GM19395 (cell line): ENCODE data around the gene EFNB2.

Experiments used
- ATAC-seq: cut with Tn5 transposase; IDR thresholded peaks from one replicate; pipeline ENCODE4 v1.9.1; 2021; ENCODE audit warnings: mild to moderate bottlenecking, moderate library complexity; ENCODE audit not compliant: unreplicated experiment

The EFNB2 gene

GRCh38 chr13:106487129-106487528 is 48.3 kb downstream of the EFNB2 start:
- ATAC-seq, result no peak

- ATAC-seq, result no peak
These were observed 49.2 kb downstream of the EFNB2 start for GRCh38 chr13:106486287-106486686.

- ATAC-seq, result no peak
These were observed 50.8 kb downstream of the EFNB2 start for GRCh38 chr13:106484537-106485193.

- ATAC-seq, result no peak
These were observed 51.4 kb downstream of the EFNB2 start for GRCh38 chr13:106484084-106484483.

GRCh38 chr13:106481919-106482318 is 53.5 kb downstream of the EFNB2 start:
- no peak for ATAC-seq

- no peak for ATAC-seq
These were observed 55.0 kb downstream of the EFNB2 start for GRCh38 chr13:106480351-106480910.

GRCh38 chr13:106479929-106480328 is 55.5 kb downstream of the EFNB2 start:
- no peak for ATAC-seq

- no peak for ATAC-seq
These were observed 57.3 kb downstream of the EFNB2 start for GRCh38 chr13:106478116-106478515.

GRCh38 chr13:106477303-106477702 is 58.2 kb downstream of the EFNB2 start:
- no peak for ATAC-seq

- no peak for ATAC-seq
These were observed 59.6 kb downstream of the EFNB2 start for GRCh38 chr13:106475852-106476251.

- no peak for ATAC-seq
These were observed 60.5 kb downstream of the EFNB2 start for GRCh38 chr13:106474912-106475311.

GRCh38 chr13:106473154-106473553 is 62.3 kb downstream of the EFNB2 start:
- ATAC-seq, result no peak

GRCh38 chr13:106472621-106473020 is 62.8 kb downstream of the EFNB2 start:
- no peak for ATAC-seq

- no peak for ATAC-seq
These were observed 63.4 kb downstream of the EFNB2 start for GRCh38 chr13:106471957-106472543.

- ATAC-seq, result no peak
These were observed 64.9 kb downstream of the EFNB2 start for GRCh38 chr13:106470576-106470975.

- no peak for ATAC-seq
These were observed 66.5 kb downstream of the EFNB2 start for GRCh38 chr13:106468744-106469590.

- no peak for ATAC-seq
These were observed 67.3 kb downstream of the EFNB2 start for GRCh38 chr13:106468207-106468606.

- ATAC-seq, result no peak
These were observed 67.9 kb downstream of the EFNB2 start for GRCh38 chr13:106467427-106468122.

GRCh38 chr13:106466691-106467426 is 68.6 kb downstream of the EFNB2 start:
- no peak for ATAC-seq

GRCh38 chr13:106464076-106464475 is 71.4 kb downstream of the EFNB2 start:
- ATAC-seq, result no peak
